Right lobe of liver (tissue), 6 donors: ENCODE measurements around the gene SLC10A7. TPM values are rescaled to one million over a fixed set of nuclear protein-coding genes. Genes with fewer than 3 reads are reported as not detected.
A peak's percentile ranks its signal among the peaks of the same experiment; 100 is the strongest.

ENCODE experiments used
- ATAC-seq, 4 donors: fragments of 200-7000 bp; cut with Tn5 transposase; one replicate each; pipeline ENCODE4 v1.9.1; 2020; ENCODE audit warnings: mild to moderate bottlenecking in 4 of 4, moderate library complexity in 4 of 4
- DNase-seq, 3 donors: peaks; one replicate each; pipeline ENCODE4 v3.0.0-alpha.2; 2020
- H3K27ac ChIP-seq, 3 donors: fragments of 200-600 bp; one replicate each; pipeline ENCODE4 v1.8.0; 2022
- H3K27me3 ChIP-seq, 2 donors: fragments of 200-600 bp; one replicate each; pipeline ENCODE4 v1.8.0; 2022
- H3K36me3 ChIP-seq, 4 donors: fragments of 200-600 bp; sonication (generic) in 1 of 4; one replicate each; pipeline versions ENCODE4 v1.5.1 to v1.8.0; 2017 to 2022; ENCODE audit warnings: control low read depth in 1 of 4
- H3K4me1 ChIP-seq, 4 donors: fragments of 200-600 bp; sonication (generic) in 1 of 4; one replicate each; pipeline versions ENCODE4 v1.5.1 to v1.8.0; 2017 to 2022; ENCODE audit warnings: control low read depth in 1 of 4
- H3K4me3 ChIP-seq, 3 donors: fragments of 200-600 bp; one replicate each; pipeline ENCODE4 v1.8.0; 2022
- H3K9me3 ChIP-seq, 4 donors: fragments of 200-600 bp; sonication (generic) in 1 of 4; one replicate each; pipeline versions ENCODE4 v1.5.1 to v1.8.0; 2017 to 2022; ENCODE audit warnings: control low read depth in 1 of 4
- CTCF ChIP-seq, 4 donors: fragments of 200-600 bp in 3 of 4; fragments of 450-650 bp in 1 of 4; IDR thresholded peaks; one replicate each; pipeline versions ENCODE4 v1.5.1 to v1.8.0; 2016 to 2022; ENCODE audit warnings: antibody characterized with exemption in 4 of 4, mild to moderate bottlenecking in 2 of 4
- POLR2A ChIP-seq: fragments of 450-650 bp; IDR thresholded peaks from one replicate; pipeline ENCODE4 v1.6.1; 2017; ENCODE audit warnings: antibody characterized with exemption, mild to moderate bottlenecking
- WGBS: methylation state at CpG from one replicate; pipeline ENCODE4 v1.1.6; 2018; ENCODE audit warnings: low coverage, low lambda C conversion rate; ENCODE audit not compliant: insufficient coverage; ENCODE audit errors: missing lambda C conversion rate; 5-methylcytosine and 5-hydroxymethylcytosine counted together
- intact Hi-C, 2 donors: fragments of 100-400 bp; cut with DNase I; formaldehyde crosslinking; loops; one replicate each; pipeline versions ENCODE4 v1.11.2 to v1.14.1; 2022
- total RNA-seq, 6 experiments: library from RNA; depleted of rRNA in 2 of 6; stranded (reverse); fragments of >200 nt in 2 of 6; fragmentation: NEBNext Ultra II Directional in 3 of 6; extraction: Animal tissue kit (Norgen Biotek cat#: 25700) in 3 of 6; gene quantifications; one replicate each; pipeline versions ENCODE4 v1.1.0 to v1.2.4, GENCODE V29; 2016 to 2023
- donor health status: DM: no; HTN: yes; CAD: no.
- donor health status: DM: no; HTN: no; CAD: no.
- donor health status: DM: no; HTN: no; CAD: no.
- donor health status: DM: no; HTN: yes; CAD: no.
- donor health status: DM: no; HTN: yes; CAD: no.

SLC10A7 gene
- total RNA-seq, 6 experiments from 2014 or later, result 6.3 to 13.5 (median 9.5) TPM

- TF ChIP-seq CTCF (IDR thresholded peaks at IDR 0.05) (no peak), POLR2A (no peak)
- no peak for ATAC-seq
- H3K9me3 ChIP-seq, result no peaks in the 10 kb centered on the region
- no peaks in the 10 kb centered on the region for H3K4me1 ChIP-seq
- H3K36me3 ChIP-seq, result no peaks in the 10 kb centered on the region
- intact Hi-C loops, result no loop called here
- no peak overlapping the region for H3K4me3 ChIP-seq
- no peak for DNase-seq
- WGBS, result 100% methylated on average over 2 of the region's 2 CpGs
- H3K27ac ChIP-seq, result no peak overlapping the region
- no peaks in the 10 kb centered on the region for H3K27me3 ChIP-seq
Measured at GRCh38 chr4:146507632-146508031, 14.1 kb downstream of the SLC10A7 start.

GRCh38 chr4:146506272-146506671 lies 15.5 kb downstream of the SLC10A7 start:
- DNase-seq (no peak), ATAC-seq (no peak)
- intact Hi-C loops, result no loop called here
- Histone ChIP-seq H3K9me3 (no peaks in the 10 kb centered on the region), H3K27me3 (no peaks in the 10 kb centered on the region), H3K4me1 (no peaks in the 10 kb centered on the region), H3K36me3 (no peaks in the 10 kb centered on the region), H3K27ac (no peak overlapping the region), H3K4me3 (no peak overlapping the region)
- TF ChIP-seq CTCF (IDR thresholded peaks at IDR 0.05), result no peak
- no peak for TF ChIP-seq POLR2A

GRCh38 chr4:146500216-146500615 lies 21.5 kb downstream of the SLC10A7 start:
- Histone ChIP-seq H3K27ac (no peak overlapping the region), H3K27me3 (no peaks in the 10 kb centered on the region), H3K4me1 (no peaks in the 10 kb centered on the region), H3K36me3 (no peaks in the 10 kb centered on the region), H3K9me3 (no peaks in the 10 kb centered on the region), H3K4me3 (no peak overlapping the region)
- DNase-seq (no peak), ATAC-seq (no peak)
- intact Hi-C loops, result no loop called here
- 88% methylated on average over 1 of the region's 1 CpG for WGBS
- TF ChIP-seq CTCF (IDR thresholded peaks at IDR 0.05), result no peak
- no peak for TF ChIP-seq POLR2A

DNA sequence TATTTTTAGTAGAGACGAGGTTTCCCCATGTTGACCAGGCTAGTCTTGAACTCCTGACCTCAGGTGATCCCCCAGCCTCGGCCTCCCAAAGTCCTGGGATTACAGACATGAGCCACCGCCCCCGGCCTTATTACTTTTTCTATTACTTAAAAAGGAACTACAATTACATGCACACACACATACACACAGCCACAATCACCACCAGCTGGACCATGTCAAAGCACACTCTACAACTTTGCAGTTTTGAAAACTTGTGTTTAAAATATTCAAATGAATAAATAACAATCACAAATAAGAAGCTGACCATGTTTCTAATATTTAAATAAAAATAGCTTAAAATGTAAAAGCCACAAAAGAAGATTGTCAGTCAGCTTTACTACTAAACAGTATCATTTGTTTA lies 23.4 kb downstream of the SLC10A7 start:
- Histone ChIP-seq H3K27ac (no peak overlapping the region), H3K9me3 (no peaks in the 10 kb centered on the region), H3K4me1 (no peaks in the 10 kb centered on the region), H3K27me3 (no peaks in the 10 kb centered on the region), H3K4me3 (no peak overlapping the region), H3K36me3 (no peaks in the 10 kb centered on the region)
- intact Hi-C loops, result no loop called here
- no peak for DNase-seq
- TF ChIP-seq POLR2A (no peak), CTCF (IDR thresholded peaks at IDR 0.05) (no peak)
- no peak for ATAC-seq
- 93% methylated on average over 3 of the region's 4 CpGs for WGBS

DNA sequence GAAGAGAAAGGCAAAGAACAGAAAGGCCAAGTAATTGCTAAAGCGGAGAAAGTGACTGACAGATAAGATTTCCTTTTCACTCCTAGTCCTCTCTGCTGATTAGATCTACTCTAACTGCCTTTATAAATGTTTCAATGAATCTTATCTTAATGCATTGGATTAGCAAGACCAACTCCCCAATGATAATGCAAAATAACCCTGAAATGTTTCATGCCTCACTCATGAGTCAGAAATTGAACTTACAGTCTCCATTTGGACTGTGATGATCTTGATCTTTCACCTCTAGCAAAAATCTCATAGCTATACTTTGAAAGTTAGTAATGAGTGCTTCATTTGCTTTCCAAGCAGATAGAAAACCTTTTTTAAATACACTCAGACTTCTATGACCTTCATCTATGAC lies 26.5 kb downstream of the SLC10A7 start:
- ATAC-seq (peak in 1 of 4 donors; percentile 28), DNase-seq (no peak)
- no peaks in the 10 kb centered on the region for H3K27me3 ChIP-seq
- no peaks in the 10 kb centered on the region for H3K9me3 ChIP-seq
- H3K4me3 ChIP-seq, result no peak overlapping the region
- H3K36me3 ChIP-seq, result no peaks in the 10 kb centered on the region
- no peak overlapping the region for H3K27ac ChIP-seq
- H3K4me1 ChIP-seq, result no peaks in the 10 kb centered on the region
- TF ChIP-seq CTCF (IDR thresholded peaks at IDR 0.05) (no peak), POLR2A (no peak)
- intact Hi-C loops, result no loop called here
- WGBS, result 100% methylated on average over 1 of the region's 1 CpG
